Coronary artery (tissue), 2 donors: Measurements from ENCODE around the gene COL5A1.
A peak's percentile ranks its signal among the peaks of the same experiment; 100 is the strongest.

Experiments
- DNase-seq: peaks from one replicate; pipeline ENCODE4 v3.0.0-alpha.2; 2017; ENCODE audit warnings: low spot score
- H3K27ac ChIP-seq, 2 donors: fragments of 200-600 bp; sonication (generic); one replicate each; pipeline ENCODE4 v1.5.1; 2016 to 2019
- H3K4me3 ChIP-seq: fragments of 200-600 bp; sonication (generic); 2 replicates; pipeline ENCODE4 v1.5.1; 2016; ENCODE audit warnings: mild to moderate bottlenecking, moderate library complexity
- CTCF ChIP-seq: fragments of 200-600 bp; sonication (generic); IDR thresholded peaks from one replicate; pipeline ENCODE4 v1.5.1; 2019; ENCODE audit warnings: antibody characterized with exemption

The COL5A1 gene

GRCh38 chr9:134833294-134833880, 191.8 kb downstream of the COL5A1 start:
- no peak for TF ChIP-seq CTCF
- Histone ChIP-seq H3K27ac (no peak overlapping the region), H3K4me3 (no peak overlapping the region)
- no peak for DNase-seq

- H3K4me3 ChIP-seq = no peak overlapping the region
- TF ChIP-seq CTCF = no peak
- peak overlapping the region in 1 of 2 donors; percentile 31 for H3K27ac ChIP-seq
- no peak for DNase-seq
Measured at GRCh38 chr9:134834217-134834956, 192.8 kb downstream of the COL5A1 start.

- Histone ChIP-seq H3K27ac (peak overlapping the region in 1 of 2 donors; percentile 31), H3K4me3 (no peak overlapping the region)
- no peak for DNase-seq
- TF ChIP-seq CTCF = no peak
Measured at GRCh38 chr9:134834957-134835419, 193.4 kb downstream of the COL5A1 start.

- Histone ChIP-seq H3K27ac (peak overlapping the region in 1 of 2 donors; percentile 31), H3K4me3 (no peak overlapping the region)
- TF ChIP-seq CTCF = no peak
- no peak for DNase-seq
Measured at GRCh38 chr9:134835448-134835847, 193.8 kb downstream of the COL5A1 start.

GRCh38 chr9:134835987-134836386, 194.4 kb downstream of the COL5A1 start:
- no peak for DNase-seq
- Histone ChIP-seq H3K27ac (peak overlapping the region in 1 of 2 donors; percentile 28), H3K4me3 (no peak overlapping the region)
- no peak for TF ChIP-seq CTCF

GRCh38 chr9:134836406-134836970, 194.9 kb downstream of the COL5A1 start:
- DNase-seq = no peak
- no peak for TF ChIP-seq CTCF
- Histone ChIP-seq H3K4me3 (no peak overlapping the region), H3K27ac (no peak overlapping the region)

- no peak for TF ChIP-seq CTCF
- Histone ChIP-seq H3K4me3 (no peak overlapping the region), H3K27ac (no peak overlapping the region)
- no peak for DNase-seq
Measured at GRCh38 chr9:134837529-134837928, 195.9 kb downstream of the COL5A1 start.
